Left lung (tissue), 10 donors: Measurements from ENCODE around the gene IMMP2L. TPM values are rescaled to one million over a fixed set of nuclear protein-coding genes. Genes with fewer than 3 reads are reported as not detected.

ENCODE experiments used
- ATAC-seq: fragments of 200-7000 bp; cut with Tn5 transposase; one replicate; pipeline ENCODE4 v1.9.1; 2020; ENCODE audit warnings: moderate library complexity
- DNase-seq, 4 donors: peaks; one replicate each; pipeline ENCODE4 v3.0.0-alpha.2; 2013 to 2020
- H3K27ac ChIP-seq, 2 donors: fragments of 200-600 bp; sonication (generic) in 1 of 2; one replicate each; pipeline versions ENCODE4 v1.5.0 to v1.8.0; 2020 to 2021
- H3K27me3 ChIP-seq, 2 donors: fragments of 200-600 bp; sonication (generic) in 1 of 2; one replicate each; pipeline versions ENCODE4 v1.5.0 to v1.8.0; 2020 to 2021
- H3K36me3 ChIP-seq, 2 donors: fragments of 200-600 bp; sonication (generic) in 1 of 2; one replicate each; pipeline versions ENCODE4 v1.5.0 to v1.8.0; 2020 to 2021
- H3K4me1 ChIP-seq, 2 donors: fragments of 200-600 bp; one replicate each; pipeline ENCODE4 v1.8.0; 2021
- H3K4me3 ChIP-seq, 2 donors: fragments of 200-600 bp; sonication (generic) in 1 of 2; one replicate each; pipeline versions ENCODE4 v1.5.0 to v1.8.0; 2020 to 2021; ENCODE audit warnings: mild to moderate bottlenecking in 1 of 2
- H3K9me3 ChIP-seq, 2 donors: fragments of 200-600 bp; sonication (generic) in 1 of 2; one replicate each; pipeline versions ENCODE4 v1.5.0 to v1.8.0; 2020 to 2021
- intact Hi-C, 2 donors: fragments of 100-400 bp; cut with DNase I; formaldehyde crosslinking; loops; one replicate each; pipeline versions ENCODE4 v1.11.2 to v1.14.2; 2022
- polyA plus RNA-seq, 6 donors: library from polyadenylated mRNA; unstranded; fragments of 120-200 nt; gene quantifications; one replicate each; pipeline ENCODE4 v1.2.1, GENCODE V29; 2013; ENCODE audit not compliant: insufficient read length in 6 of 6
- total RNA-seq, 2 donors: library from RNA; stranded (reverse); fragmentation: NEBNext Ultra II Directional; extraction: Animal tissue kit (Norgen Biotek cat#: 25700); gene quantifications; one replicate each; pipeline ENCODE4 v1.2.1, GENCODE V29; 2021
- TF ChIP-seq, protein P1 (sequence below), 2 donors: fragments of 200-600 bp; sonication (generic) in 1 of 2; IDR thresholded peaks; one replicate each; pipeline versions ENCODE4 v1.5.0 to v1.8.0; 2021; ENCODE audit warnings: antibody characterized with exemption in 2 of 2
- donor health status: DM: no; HTN: yes; CAD: no.
- donor health status: DM: no; HTN: no; CAD: no.

The IMMP2L gene
- total and polyA plus RNA-seq, 8 donors, result 10.3 to 30.1 (median 25.7) TPM

GRCh38 chr7:110786328-110786965, 775.8 kb downstream of the IMMP2L start:
- intact Hi-C loops, result no loop called here
- TF ChIP-seq, protein P1, sequence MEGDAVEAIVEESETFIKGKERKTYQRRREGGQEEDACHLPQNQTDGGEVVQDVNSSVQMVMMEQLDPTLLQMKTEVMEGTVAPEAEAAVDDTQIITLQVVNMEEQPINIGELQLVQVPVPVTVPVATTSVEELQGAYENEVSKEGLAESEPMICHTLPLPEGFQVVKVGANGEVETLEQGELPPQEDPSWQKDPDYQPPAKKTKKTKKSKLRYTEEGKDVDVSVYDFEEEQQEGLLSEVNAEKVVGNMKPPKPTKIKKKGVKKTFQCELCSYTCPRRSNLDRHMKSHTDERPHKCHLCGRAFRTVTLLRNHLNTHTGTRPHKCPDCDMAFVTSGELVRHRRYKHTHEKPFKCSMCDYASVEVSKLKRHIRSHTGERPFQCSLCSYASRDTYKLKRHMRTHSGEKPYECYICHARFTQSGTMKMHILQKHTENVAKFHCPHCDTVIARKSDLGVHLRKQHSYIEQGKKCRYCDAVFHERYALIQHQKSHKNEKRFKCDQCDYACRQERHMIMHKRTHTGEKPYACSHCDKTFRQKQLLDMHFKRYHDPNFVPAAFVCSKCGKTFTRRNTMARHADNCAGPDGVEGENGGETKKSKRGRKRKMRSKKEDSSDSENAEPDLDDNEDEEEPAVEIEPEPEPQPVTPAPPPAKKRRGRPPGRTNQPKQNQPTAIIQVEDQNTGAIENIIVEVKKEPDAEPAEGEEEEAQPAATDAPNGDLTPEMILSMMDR (IDR thresholded peaks at IDR 0.05), result no peak
- Histone ChIP-seq H3K9me3 (no peaks in the 10 kb centered on the region), H3K4me3 (no peak overlapping the region), H3K27ac (no peak overlapping the region), H3K27me3 (no peaks in the 10 kb centered on the region), H3K36me3 (no peaks in the 10 kb centered on the region), H3K4me1 (no peaks in the 10 kb centered on the region)
- no peak for DNase-seq
- no peak for ATAC-seq

DNA sequence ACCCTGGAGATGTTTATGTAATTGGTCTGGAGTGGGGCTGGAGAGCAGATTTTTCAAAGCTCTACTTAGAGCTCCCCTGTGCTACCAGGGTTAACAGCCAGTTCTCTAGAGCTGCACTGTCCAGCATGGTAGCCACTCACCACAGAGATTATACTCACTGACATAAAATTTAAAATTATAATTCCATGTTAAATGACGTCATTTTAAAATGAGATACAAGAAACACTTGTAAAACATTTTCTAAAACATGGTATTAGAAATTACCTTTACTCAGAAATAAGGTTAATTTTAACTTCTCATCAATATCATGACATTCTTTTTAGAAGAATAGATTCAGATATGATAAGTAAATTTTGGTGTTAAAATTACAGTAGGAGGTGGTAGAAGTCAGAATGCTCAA, 777.5 kb downstream of the IMMP2L start:
- no peaks in the 10 kb centered on the region for H3K27me3 ChIP-seq
- no peaks in the 10 kb centered on the region for H3K4me1 ChIP-seq
- DNase-seq, result no peak
- H3K9me3 ChIP-seq, result no peaks in the 10 kb centered on the region
- ATAC-seq, result no peak
- intact Hi-C loops, result no loop called here
- no peak overlapping the region for H3K4me3 ChIP-seq
- no peak overlapping the region for H3K27ac ChIP-seq
- no peaks in the 10 kb centered on the region for H3K36me3 ChIP-seq
- TF ChIP-seq, protein P1 (IDR thresholded peaks at IDR 0.05), result no peak

DNA sequence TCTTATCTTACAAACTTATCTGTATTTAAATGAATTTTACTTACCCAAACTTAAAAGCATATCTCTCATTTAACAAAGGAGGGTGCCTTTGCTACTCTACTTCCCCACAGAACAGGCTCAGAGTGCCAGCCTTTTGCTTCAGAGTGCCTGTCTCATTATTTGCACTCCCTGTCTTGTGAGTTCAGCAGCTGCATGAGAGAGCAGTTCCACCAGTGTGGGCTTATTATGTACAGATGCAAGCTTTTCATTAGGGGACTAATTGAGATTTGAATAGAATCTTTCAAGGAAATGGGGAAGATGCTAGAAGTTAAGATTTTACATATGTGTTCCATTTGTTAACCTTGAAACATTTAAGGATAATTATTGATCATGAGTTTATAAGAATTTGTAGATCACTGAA, 781.6 kb downstream of the IMMP2L start:
- no peak overlapping the region for H3K4me3 ChIP-seq
- ATAC-seq, result no peak
- no peak for DNase-seq
- no peaks in the 10 kb centered on the region for H3K36me3 ChIP-seq
- TF ChIP-seq, protein P1 (IDR thresholded peaks at IDR 0.05), result no peak
- no peaks in the 10 kb centered on the region for H3K4me1 ChIP-seq
- H3K27ac ChIP-seq, result no peak overlapping the region
- H3K9me3 ChIP-seq, result no peaks in the 10 kb centered on the region
- H3K27me3 ChIP-seq, result no peaks in the 10 kb centered on the region
- intact Hi-C loops, result no loop called here

GRCh38 chr7:110779339-110779738, 783.0 kb downstream of the IMMP2L start:
- intact Hi-C loops, result no loop called here
- ATAC-seq (no peak), DNase-seq (no peak)
- H3K36me3 ChIP-seq, result no peaks in the 10 kb centered on the region
- H3K4me1 ChIP-seq, result no peaks in the 10 kb centered on the region
- no peak overlapping the region for H3K4me3 ChIP-seq
- no peak overlapping the region for H3K27ac ChIP-seq
- TF ChIP-seq, protein P1 (IDR thresholded peaks at IDR 0.05), result no peak
- H3K9me3 ChIP-seq, result no peaks in the 10 kb centered on the region
- H3K27me3 ChIP-seq, result no peaks in the 10 kb centered on the region

DNA sequence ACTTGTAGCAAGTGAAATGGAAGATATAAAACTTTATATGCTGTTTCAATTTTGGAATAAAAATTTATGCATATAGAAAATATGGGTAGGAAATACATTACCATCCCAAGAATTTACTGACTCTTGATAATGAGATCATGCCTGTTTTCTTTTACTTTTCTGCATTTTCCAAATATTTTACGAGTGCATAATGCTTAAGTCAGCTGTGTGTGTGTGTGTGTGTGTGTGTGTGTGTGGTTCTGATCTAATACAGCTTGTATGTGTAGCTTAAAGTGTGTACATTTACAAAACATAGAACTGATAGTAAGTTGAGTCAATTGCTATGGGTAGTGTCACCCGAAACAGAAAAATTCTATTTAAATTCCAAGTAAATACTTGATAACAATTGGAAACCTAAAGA, 787.2 kb downstream of the IMMP2L start:
- intact Hi-C loops, result no loop called here
- Histone ChIP-seq H3K27me3 (no peaks in the 10 kb centered on the region), H3K4me3 (no peak overlapping the region), H3K36me3 (no peaks in the 10 kb centered on the region), H3K4me1 (no peaks in the 10 kb centered on the region), H3K27ac (no peak overlapping the region), H3K9me3 (no peaks in the 10 kb centered on the region)
- no peak for ATAC-seq
- no peak for DNase-seq
- TF ChIP-seq, protein P1 (IDR thresholded peaks at IDR 0.05), result no peak
